ENCODE measurements around the gene PAPSS2. TPM values are rescaled to one million over a fixed set of nuclear protein-coding genes. Genes with fewer than 3 reads are reported as not detected.

PAPSS2 gene
- total RNA-seq, 1 experiment from 2014 or later, result 22.1 TPM

GRCh38 chr10:87625661-87626060, 34.0 kb upstream of the PAPSS2 start:
- ChIA-PET POLR2A (no interaction called here), CTCF (interaction anchor here (0.8 to 1.7 kb wide), 4 partner anchors 26 to 109 kb away, joined by 3 to 5 read pairs (median 4); no protein-coding TSS in a partner anchor)
- Mint-ChIP-seq H3K27ac (peak overlapping the region; percentile 97), H3K36me3 (no peaks in the 10 kb centered on the region), H3K9me3 (no peaks in the 10 kb centered on the region), H3K4me3 (peak overlapping the region; percentile 49), H3K4me1 (peaks cover 66% of the 10 kb centered on the region), H3K27me3 (ENCODE audit: low read depth) (no peaks in the 10 kb centered on the region; the same call in 1 of the 2 replicates)
- ATAC-seq (peak; percentile 36), DNase-seq (ENCODE audit: low spot score) (no peak)
- TF ChIP-seq ZNF671 (CRISPR knock-in tag; IDR thresholded peaks at IDR 0.05) (no peak), GRHL2 (CRISPR knock-in tag; IDR thresholded peaks at IDR 0.05; ENCODE audit: insufficient replicate concordance, severe bottlenecking) (no peak), USF1 (CRISPR knock-in tag; IDR thresholded peaks at IDR 0.05) (no peak), IRF1 (CRISPR knock-in tag; IDR thresholded peaks at IDR 0.05) (no peak), GABPB1 (CRISPR knock-in tag; IDR thresholded peaks at IDR 0.05) (no peak), NFE2L1 (CRISPR knock-in tag; IDR thresholded peaks at IDR 0.05) (no peak), ZNF219 (CRISPR knock-in tag; IDR thresholded peaks at IDR 0.05; ENCODE audit: borderline replicate concordance) (no peak), ZNF263 (CRISPR knock-in tag; IDR thresholded peaks at IDR 0.05; ENCODE audit: low read depth) (no peak), RELA (CRISPR knock-in tag; IDR thresholded peaks at IDR 0.05; ENCODE audit: borderline replicate concordance) (no peak), ELF4 (CRISPR knock-in tag; IDR thresholded peaks at IDR 0.05; ENCODE audit: low read depth) (no peak), FOXK1 (CRISPR knock-in tag; IDR thresholded peaks at IDR 0.05) (no peak), E2F5 (CRISPR knock-in tag; IDR thresholded peaks at IDR 0.05) (no peak), CREB1 (CRISPR knock-in tag; IDR thresholded peaks at IDR 0.05) (no peak), MLX (CRISPR knock-in tag; IDR thresholded peaks at IDR 0.05) (no peak), SOX15 (CRISPR knock-in tag; IDR thresholded peaks at IDR 0.05) (no peak), PRDM15 (CRISPR knock-in tag; IDR thresholded peaks at IDR 0.05) (no peak), USF2 (CRISPR knock-in tag; IDR thresholded peaks at IDR 0.05) (no peak)

GRCh38 chr10:87626422-87626892, 33.2 kb upstream of the PAPSS2 start:
- H3K27ac Mint-ChIP-seq, result peak overlapping the region; percentile 97
- no peaks in the 10 kb centered on the region; the same call in 1 of the 2 replicates for H3K27me3 Mint-ChIP-seq (ENCODE audit: low read depth)
- peaks cover 5% of the 10 kb centered on the region for H3K9me3 Mint-ChIP-seq
- CTCF ChIA-PET, result interaction anchor here (1.0 to 1.5 kb wide), 2 partner anchors 25 to 108 kb away, joined by 4 to 5 read pairs; no protein-coding TSS in a partner anchor
- H3K4me3 Mint-ChIP-seq, result peak overlapping the region; percentile 49; the same call in 1 of the 2 replicates
- no peak for TF ChIP-seq ZBTB21 (CRISPR knock-in tag; IDR thresholded peaks at IDR 0.05; ENCODE audit: borderline replicate concordance)
- TF ChIP-seq JUN (CRISPR knock-in tag; IDR thresholded peaks at IDR 0.05), result no peak
- no peak for TF ChIP-seq CREM (CRISPR knock-in tag; IDR thresholded peaks at IDR 0.05)
- no peak for TF ChIP-seq SMAD3 (CRISPR knock-in tag; IDR thresholded peaks at IDR 0.05; ENCODE audit: borderline replicate concordance)
- no peak for TF ChIP-seq FOXP1 (CRISPR knock-in tag; IDR thresholded peaks at IDR 0.05; ENCODE audit: borderline replicate concordance)
- TF ChIP-seq ZNF263 (CRISPR knock-in tag; IDR thresholded peaks at IDR 0.05; ENCODE audit: low read depth), result no peak
- no peak for TF ChIP-seq PRRX2 (CRISPR knock-in tag; IDR thresholded peaks at IDR 0.05)
- TF ChIP-seq USF2 (CRISPR knock-in tag; IDR thresholded peaks at IDR 0.05), result no peak
- no peak for TF ChIP-seq PREB (CRISPR knock-in tag; IDR thresholded peaks at IDR 0.05; ENCODE audit: borderline replicate concordance)
- TF ChIP-seq ESRRA (CRISPR knock-in tag; IDR thresholded peaks at IDR 0.05; ENCODE audit: borderline replicate concordance), result no peak
- TF ChIP-seq KAT7 (CRISPR knock-in tag; IDR thresholded peaks at IDR 0.05; ENCODE audit: borderline replicate concordance), result no peak
- POLR2A ChIA-PET, result no interaction called here
- H3K36me3 Mint-ChIP-seq, result peaks cover 4% of the 10 kb centered on the region
- ATAC-seq, result peak; percentile 88
- H3K4me1 Mint-ChIP-seq, result peaks cover 59% of the 10 kb centered on the region
- peak; percentile 26 for DNase-seq (ENCODE audit: low spot score)

All from WTC11 (cell line).